GM21737 (cell line): ENCODE results near the gene ABLIM1.

ENCODE experiments used
- ATAC-seq: cut with Tn5 transposase; IDR thresholded peaks from one replicate; pipeline ENCODE4 v1.9.1; 2021; ENCODE audit warnings: mild to moderate bottlenecking, moderate library complexity; ENCODE audit not compliant: unreplicated experiment

Gene ABLIM1

GRCh38 chr10:114523876-114524275 lies 134.2 kb downstream of the ABLIM1 start:
- no peak for ATAC-seq

- ATAC-seq, result no peak
These were observed 136.8 kb downstream of the ABLIM1 start for GRCh38 chr10:114521255-114521654.

GRCh38 chr10:114520453-114520852 lies 137.6 kb downstream of the ABLIM1 start:
- no peak for ATAC-seq

- ATAC-seq, result no peak
These were observed 138.2 kb downstream of the ABLIM1 start for GRCh38 chr10:114519756-114520293.

- no peak for ATAC-seq
These were observed 138.8 kb downstream of the ABLIM1 start for GRCh38 chr10:114519306-114519669.

GRCh38 chr10:114518401-114519305 lies 139.4 kb downstream of the ABLIM1 start:
- no peak for ATAC-seq

GRCh38 chr10:114517368-114518250 lies 140.5 kb downstream of the ABLIM1 start:
- no peak for ATAC-seq

GRCh38 chr10:114516356-114516755 lies 141.7 kb downstream of the ABLIM1 start:
- no peak for ATAC-seq

- ATAC-seq, result no peak
These were observed 142.7 kb downstream of the ABLIM1 start for GRCh38 chr10:114515298-114515914.

- ATAC-seq, result no peak
These were observed 144.7 kb downstream of the ABLIM1 start for GRCh38 chr10:114513381-114513792.

- ATAC-seq, result no peak
These were observed 146.2 kb downstream of the ABLIM1 start for GRCh38 chr10:114511881-114512280.

- no peak for ATAC-seq
These were observed 149.7 kb downstream of the ABLIM1 start for GRCh38 chr10:114508376-114508775.

GRCh38 chr10:114507449-114507848 lies 150.6 kb downstream of the ABLIM1 start:
- ATAC-seq, result no peak

GRCh38 chr10:114506871-114507385 lies 151.1 kb downstream of the ABLIM1 start:
- ATAC-seq, result no peak

- no peak for ATAC-seq
These were observed 153.1 kb downstream of the ABLIM1 start for GRCh38 chr10:114504769-114505579.

GRCh38 chr10:114502074-114502473 lies 156.0 kb downstream of the ABLIM1 start:
- ATAC-seq, result no peak

- no peak for ATAC-seq
These were observed 156.4 kb downstream of the ABLIM1 start for GRCh38 chr10:114501650-114502049.

- ATAC-seq, result no peak
These were observed 157.4 kb downstream of the ABLIM1 start for GRCh38 chr10:114500643-114501042.

- peak; percentile 36 for ATAC-seq
These were observed 158.4 kb downstream of the ABLIM1 start for GRCh38 chr10:114499630-114500190.

- peak; percentile 28 for ATAC-seq
These were observed 159.0 kb downstream of the ABLIM1 start for GRCh38 chr10:114499116-114499515.
